ENCODE data around the gene DCC.

GRCh38 chr18:53134711-53135110 lies 794.7 kb downstream of the DCC start:
- TF ChIP-seq EZH2 (IDR thresholded peaks at IDR 0.05; ENCODE audit: insufficient read depth, poor library complexity, severe bottlenecking) (no peak), EZH2phosphoT487 (IDR thresholded peaks at IDR 0.05; ENCODE audit: insufficient read depth, low read depth) (no peak)
